HG02623 (cell line): ENCODE results near the gene ZXDC.

Experiments
- ATAC-seq: cut with Tn5 transposase; IDR thresholded peaks from one replicate; pipeline ENCODE4 v1.9.1; 2021; ENCODE audit warnings: moderate library complexity; ENCODE audit not compliant: unreplicated experiment

ZXDC gene

GRCh38 chr3:126474498-126475412, 936 bp downstream of the ZXDC start:
- peak; percentile 13 for ATAC-seq

- ATAC-seq = no peak
These were observed 2.2 kb downstream of the ZXDC start for GRCh38 chr3:126473292-126474168.

- ATAC-seq = no peak
These were observed 3.2 kb downstream of the ZXDC start for GRCh38 chr3:126472277-126473006.

GRCh38 chr3:126469479-126469878, 6.2 kb downstream of the ZXDC start:
- no peak for ATAC-seq

- no peak for ATAC-seq
These were observed 7.4 kb downstream of the ZXDC start for GRCh38 chr3:126468028-126468891.

GRCh38 chr3:126467611-126467955, 8.1 kb downstream of the ZXDC start:
- no peak for ATAC-seq

- ATAC-seq = no peak
These were observed 8.6 kb downstream of the ZXDC start for GRCh38 chr3:126466886-126467610.

- no peak for ATAC-seq
These were observed 9.7 kb downstream of the ZXDC start for GRCh38 chr3:126465928-126466544.

GRCh38 chr3:126464997-126465396, 10.7 kb downstream of the ZXDC start:
- ATAC-seq = no peak

- no peak for ATAC-seq
These were observed 11.2 kb downstream of the ZXDC start for GRCh38 chr3:126464494-126464893.

- no peak for ATAC-seq
These were observed 11.6 kb downstream of the ZXDC start for GRCh38 chr3:126464093-126464492.

- ATAC-seq = no peak
These were observed 12.2 kb downstream of the ZXDC start for GRCh38 chr3:126463521-126463920.

GRCh38 chr3:126461450-126462070, 14.1 kb downstream of the ZXDC start:
- no peak for ATAC-seq

- no peak for ATAC-seq
These were observed 15.3 kb downstream of the ZXDC start for GRCh38 chr3:126460381-126460780.

- no peak for ATAC-seq
These were observed 15.9 kb downstream of the ZXDC start for GRCh38 chr3:126459763-126460127.

- no peak for ATAC-seq
These were observed 16.5 kb downstream of the ZXDC start for GRCh38 chr3:126459111-126459762.

- ATAC-seq = no peak
These were observed 18.8 kb downstream of the ZXDC start for GRCh38 chr3:126456766-126457388.

- ATAC-seq = no peak
These were observed 19.5 kb downstream of the ZXDC start for GRCh38 chr3:126456211-126456610.
